GM19463 (cell line): Measurements from ENCODE around the gene TCFL5.

Experiments
- ATAC-seq: cut with Tn5 transposase; IDR thresholded peaks from one replicate; pipeline ENCODE4 v1.9.1; 2021; ENCODE audit warnings: mild to moderate bottlenecking, moderate library complexity; ENCODE audit not compliant: unreplicated experiment

TCFL5 gene

GRCh38 chr20:62800314-62801259 lies 61.0 kb downstream of the TCFL5 start:
- no peak for ATAC-seq

- no peak for ATAC-seq
These were observed 61.7 kb downstream of the TCFL5 start for GRCh38 chr20:62799873-62800272.

DNA sequence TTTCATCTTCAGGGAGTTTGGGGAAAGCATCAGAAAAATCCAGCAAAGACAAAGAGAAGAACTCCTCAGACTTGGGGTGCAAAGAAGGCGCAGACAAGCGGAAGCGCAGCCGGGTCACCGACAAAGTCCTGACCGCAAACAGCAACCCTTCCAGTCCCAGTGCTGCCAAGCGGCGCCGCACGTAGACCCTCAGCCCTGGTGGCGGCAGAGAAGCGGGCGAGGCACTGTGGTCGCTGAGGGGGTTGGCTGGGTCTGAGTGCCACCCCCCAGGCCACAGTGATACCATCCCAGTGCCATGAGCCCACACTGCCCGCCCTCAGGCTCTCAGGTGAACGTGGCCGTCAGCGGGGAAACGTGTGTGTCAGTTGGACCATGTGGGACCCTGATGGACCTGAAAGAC lies 62.2 kb downstream of the TCFL5 start:
- no peak for ATAC-seq

DNA sequence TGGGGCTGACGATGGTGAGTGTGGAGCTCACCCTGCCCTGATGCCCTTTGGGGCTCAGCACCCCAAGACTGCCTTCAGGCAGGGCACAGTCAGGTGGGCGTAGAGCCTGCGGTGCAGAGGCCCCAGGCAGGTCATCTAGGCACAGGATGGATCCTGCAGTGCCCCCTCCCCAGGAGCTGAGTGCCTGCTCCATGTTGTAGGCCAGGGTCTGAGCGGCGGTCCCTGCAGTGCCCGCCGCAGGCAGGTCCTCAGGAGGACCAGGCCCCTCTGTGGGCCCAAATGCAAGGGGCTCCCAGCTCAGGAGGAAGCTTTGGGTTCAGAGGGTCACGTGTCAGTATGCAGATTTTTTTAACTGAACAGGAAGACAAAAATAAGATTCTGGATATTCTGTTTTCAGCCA lies 62.6 kb downstream of the TCFL5 start:
- ATAC-seq: no peak

DNA sequence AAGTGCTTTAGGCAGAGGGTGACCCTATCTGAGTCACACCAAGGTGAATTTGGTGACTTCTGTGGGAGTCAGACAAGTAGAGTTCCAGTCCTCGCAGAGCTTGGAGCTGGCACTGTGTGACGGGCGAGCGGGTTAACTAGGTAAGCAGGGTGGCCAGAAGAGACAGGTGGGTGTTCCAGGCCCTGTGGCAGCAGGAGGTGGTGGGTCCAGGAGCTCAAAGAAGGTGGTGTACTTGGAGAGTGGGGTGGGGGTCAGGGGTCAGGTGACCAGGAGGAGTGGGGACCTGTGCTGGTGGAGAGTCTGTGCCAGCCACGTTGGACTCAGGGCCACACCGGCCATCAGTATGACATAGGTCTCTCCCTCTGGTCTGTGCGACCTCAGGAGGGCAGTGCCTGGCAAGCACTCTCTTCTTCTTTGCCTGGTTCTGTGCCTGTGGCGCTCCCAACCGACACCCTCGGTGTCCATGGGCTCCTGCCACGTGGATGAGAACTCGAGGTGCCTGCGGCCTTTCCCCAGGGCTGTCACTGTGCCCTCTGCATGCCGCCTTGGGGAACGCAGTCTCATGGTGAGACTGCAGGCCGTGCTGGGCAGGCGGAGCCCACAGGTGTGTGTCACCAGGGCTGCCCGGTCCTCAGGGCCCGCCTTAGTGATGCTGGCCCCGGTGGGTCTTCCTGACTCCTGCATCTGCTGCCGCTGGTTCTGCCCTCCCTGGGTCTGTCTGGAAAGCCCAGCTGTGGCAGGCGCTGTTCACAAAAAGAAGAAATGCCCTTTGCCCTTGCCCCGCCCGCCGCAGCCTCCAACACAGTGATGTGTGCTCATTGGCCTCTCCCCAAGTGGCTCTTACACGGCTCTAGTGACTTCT lies 63.7 kb downstream of the TCFL5 start:
- ATAC-seq: no peak

GRCh38 chr20:62796699-62797491 lies 64.7 kb downstream of the TCFL5 start:
- no peak for ATAC-seq

DNA sequence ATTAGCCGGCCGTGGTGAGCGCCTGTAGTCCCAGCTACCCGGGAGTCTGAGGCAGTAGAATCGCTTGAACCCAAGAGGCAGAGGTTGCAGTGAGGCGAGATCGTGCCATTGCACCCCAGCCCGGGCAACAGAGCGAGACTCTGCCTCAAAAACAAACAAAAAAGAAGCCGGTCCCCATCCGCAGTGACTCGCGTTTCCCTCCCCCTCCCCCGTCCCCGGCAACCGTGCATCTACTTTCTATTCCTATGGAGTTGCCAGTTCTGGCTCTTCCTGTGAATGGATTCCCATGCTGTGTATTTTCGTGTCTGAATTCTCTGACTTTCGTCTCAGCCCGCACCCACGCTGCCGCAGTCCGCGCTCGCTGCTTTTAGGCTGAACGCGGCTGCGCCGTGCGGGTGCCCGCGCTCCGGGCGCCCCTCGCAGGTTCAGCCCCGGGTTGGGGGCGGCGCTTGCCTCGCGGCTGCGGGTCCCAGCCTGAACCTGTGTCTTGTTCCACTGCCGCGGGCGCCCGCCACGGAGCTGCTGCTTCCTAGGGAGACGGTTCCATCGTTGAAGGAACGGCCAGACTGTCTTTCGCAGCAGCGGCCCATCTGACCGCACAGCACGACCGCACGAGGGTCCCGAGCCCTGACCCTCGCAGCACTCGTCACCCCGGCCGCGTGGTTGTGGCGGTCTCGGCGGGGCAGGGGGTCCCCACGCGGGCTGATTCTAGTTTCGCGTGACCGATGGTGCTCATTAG lies 66.4 kb downstream of the TCFL5 start:
- ATAC-seq: no peak

- peak; percentile 74 for ATAC-seq
These were observed 67.5 kb downstream of the TCFL5 start for GRCh38 chr20:62794007-62794724.

- no peak for ATAC-seq
These were observed 67.9 kb downstream of the TCFL5 start for GRCh38 chr20:62793757-62794006.

DNA sequence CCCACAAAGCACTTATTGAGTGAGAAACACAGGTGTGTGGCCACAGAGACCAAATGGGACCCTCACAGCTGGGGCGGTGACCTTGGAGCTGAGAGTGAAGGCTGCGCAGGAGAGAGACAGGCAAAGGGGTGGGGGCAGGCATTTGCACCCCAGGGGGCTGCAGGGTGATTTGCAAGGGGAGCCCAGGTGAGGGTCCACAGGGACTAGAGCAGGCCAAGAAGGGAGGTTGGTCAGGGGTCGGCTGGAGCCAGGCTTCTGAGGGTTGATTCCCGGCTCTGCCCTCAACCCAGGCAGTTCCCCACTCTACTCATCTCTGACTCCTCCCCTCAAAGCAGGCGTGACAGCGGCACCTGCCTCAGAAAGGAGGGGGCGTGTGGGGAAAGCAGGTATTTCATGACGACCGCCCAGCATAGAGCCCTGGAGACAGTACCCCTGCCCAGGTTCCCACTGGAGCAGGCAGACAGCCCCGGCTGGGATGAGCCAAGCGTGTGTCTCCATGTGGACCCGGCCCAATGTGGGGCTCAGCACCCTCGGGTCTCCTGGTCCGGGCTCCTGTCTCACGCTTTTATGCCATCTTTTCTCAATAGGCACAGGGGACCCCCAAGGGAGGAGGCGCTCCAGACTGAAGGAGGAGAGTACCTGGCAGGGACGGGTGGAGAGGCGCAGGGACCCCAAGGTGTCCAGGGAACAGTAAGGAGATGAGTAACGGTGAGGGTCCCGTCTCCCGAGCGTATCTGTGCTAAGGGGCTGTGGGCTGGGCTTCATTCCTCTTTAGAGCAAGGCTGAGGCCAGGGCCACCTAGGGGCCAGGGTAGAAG lies 68.5 kb downstream of the TCFL5 start:
- ATAC-seq: no peak

GRCh38 chr20:62792182-62792939 lies 69.3 kb downstream of the TCFL5 start:
- ATAC-seq: no peak

DNA sequence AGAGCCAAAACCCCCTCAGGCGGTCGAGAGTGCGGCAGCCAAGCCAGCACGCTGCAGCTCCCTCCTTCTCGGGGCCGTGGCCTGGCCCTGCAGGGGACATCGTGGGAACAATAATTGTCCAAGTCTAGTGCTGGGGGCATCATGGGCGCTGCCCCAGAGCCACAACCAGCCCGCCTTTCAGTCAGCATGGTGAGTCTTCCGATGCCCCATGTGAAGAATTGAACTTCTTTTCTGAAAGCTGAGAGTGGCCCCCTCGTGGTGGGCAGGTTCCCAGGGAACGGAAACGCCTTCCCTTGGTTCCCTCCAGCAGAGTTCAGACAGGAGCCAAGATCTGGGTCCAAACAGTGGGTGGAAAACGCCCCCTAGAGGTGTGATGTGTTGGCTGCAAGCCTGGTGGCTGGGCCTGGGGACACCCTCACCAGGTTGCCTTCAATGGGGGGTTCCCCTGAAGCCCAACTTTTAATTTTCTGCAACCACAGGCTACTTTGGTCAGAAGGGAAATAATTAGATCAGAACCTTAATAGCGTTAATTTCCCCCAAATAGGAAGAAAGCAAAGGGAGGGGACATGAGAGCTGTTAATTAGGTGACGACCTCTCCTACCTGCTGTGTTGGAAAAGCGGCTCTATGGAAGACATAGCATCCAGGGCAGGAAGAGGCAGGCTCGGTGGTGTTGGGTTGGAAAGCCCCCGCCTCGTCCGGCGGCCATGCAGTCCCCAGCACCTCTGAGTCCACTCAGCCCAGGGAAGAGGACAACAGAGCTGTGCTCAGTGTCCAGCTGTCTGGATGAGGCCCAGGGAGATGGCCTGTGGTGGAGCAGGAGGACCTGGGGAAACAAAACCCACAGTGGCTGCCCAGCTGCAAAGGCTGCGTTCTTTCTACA lies 70.1 kb downstream of the TCFL5 start:
- no peak for ATAC-seq
